Neural cell (in vitro differentiated cells): ENCODE measurements around the gene PCDH9. TPM values are rescaled to one million over a fixed set of nuclear protein-coding genes. Genes with fewer than 3 reads are reported as not detected.

ENCODE experiments used
- H2AFZ ChIP-seq: fragments of 200-600, 300-800 bp; sonication (generic), shearing (Covaris generic); 2 replicates; pipeline ENCODE4 v1.6.0; 2014; ENCODE audit warnings: low read depth, mild to moderate bottlenecking, antibody characterized with exemption, low read length, moderate library complexity
- H3F3A ChIP-seq: fragments of 200-600 bp; shearing (Covaris generic); 2 replicates; pipeline ENCODE4 v1.6.1; 2016; ENCODE audit warnings: mild to moderate bottlenecking, moderate library complexity, mixed read lengths, antibody characterized with exemption, low read length; ENCODE audit not compliant: insufficient read depth, poor library complexity, severe bottlenecking
- H3K27ac ChIP-seq: fragments of 200-600, 300-800 bp; sonication (generic), shearing (Covaris generic); 2 replicates; pipeline ENCODE4 v1.5.1; 2014; ENCODE audit warnings: mild to moderate bottlenecking, low read length, moderate library complexity
- H3K27me3 ChIP-seq: fragments of 300-800, 200-600 bp; sonication (generic), shearing (Covaris generic); 2 replicates; pipeline ENCODE4 v1.6.0; 2014; ENCODE audit warnings: mild to moderate bottlenecking, low read depth, low read length, moderate library complexity; ENCODE audit not compliant: insufficient read depth
- H3K36me3 ChIP-seq: fragments of 300-800, 200-600 bp; sonication (generic), shearing (Covaris generic); 2 replicates; pipeline ENCODE4 v1.5.1; 2014; ENCODE audit warnings: mild to moderate bottlenecking, antibody characterized with exemption, low read length, moderate library complexity; ENCODE audit not compliant: insufficient read depth
- H3K4me2 ChIP-seq: fragments of 300-800, 200-600 bp; sonication (generic), shearing (Covaris generic); 2 replicates; pipeline ENCODE4 v1.6.0; 2014; ENCODE audit warnings: mild to moderate bottlenecking, low read length
- H3K4me3 ChIP-seq: fragments of 300-800, 200-600 bp; sonication (generic), shearing (Covaris generic); 2 replicates; pipeline ENCODE4 v1.5.1; 2014; ENCODE audit warnings: mild to moderate bottlenecking, low read length, moderate library complexity
- H3K79me2 ChIP-seq: fragments of 200-600 bp; shearing (Covaris generic); replicated peaks from 2 replicates; pipeline ENCODE4 v1.6.0; 2014; ENCODE audit warnings: mild to moderate bottlenecking, low read length, moderate library complexity; ENCODE audit not compliant: insufficient read depth
- H3K9ac ChIP-seq: fragments of 300-800, 200-600 bp; sonication (generic), shearing (Covaris generic); 2 replicates; pipeline ENCODE4 v1.6.1; 2016; ENCODE audit warnings: mild to moderate bottlenecking, low read length, mixed read lengths
- H3K9me2 ChIP-seq: fragments of 200-600 bp; shearing (Covaris generic); 2 replicates; pipeline ENCODE4 v1.6.1; 2016; ENCODE audit warnings: mild to moderate bottlenecking, low read length, mixed read lengths; ENCODE audit not compliant: insufficient read depth
- H3K9me3 ChIP-seq: fragments of 200-600, 300-800 bp; sonication (generic), shearing (Covaris generic); 2 replicates; pipeline ENCODE4 v1.6.1; 2016; ENCODE audit warnings: mild to moderate bottlenecking, mixed run types, low read length, moderate library complexity, mixed read lengths
- H4K20me1 ChIP-seq: fragments of 200-600 bp; shearing (Covaris generic); 2 replicates; pipeline ENCODE4 v1.6.1; 2016; ENCODE audit warnings: mild to moderate bottlenecking, mixed run types; ENCODE audit not compliant: insufficient read depth
- CTCF ChIP-seq: fragments of 450-650 bp; IDR thresholded peaks from 2 replicates; pipeline ENCODE4 v1.5.1; 2014; ENCODE audit warnings: antibody characterized with exemption, mild to moderate bottlenecking, moderate library complexity; ENCODE audit not compliant: poor library complexity, severe bottlenecking
- EP300 ChIP-seq: fragments of 450-650 bp; conservative IDR thresholded peaks from 2 replicates; pipeline ENCODE4 v1.6.1; 2014; ENCODE audit warnings: antibody characterized with exemption, mild to moderate bottlenecking, moderate library complexity; ENCODE audit not compliant: poor library complexity, severe bottlenecking
- EZH2 ChIP-seq: fragments of 200-600, 300-800 bp; shearing (Covaris generic), sonication (generic); IDR thresholded peaks from 2 replicates; pipeline ENCODE4 v1.6.1; 2014; ENCODE audit warnings: antibody characterized with exemption, low read length, borderline replicate concordance, mild to moderate bottlenecking; ENCODE audit not compliant: insufficient read depth, poor library complexity, severe bottlenecking
- MXI1 ChIP-seq: fragments of 450-650 bp; conservative IDR thresholded peaks from 2 replicates; pipeline ENCODE4 v1.6.1; 2014; ENCODE audit warnings: antibody characterized with exemption, mild to moderate bottlenecking; ENCODE audit not compliant: poor library complexity, severe bottlenecking
- POLR2AphosphoS5 ChIP-seq: IDR thresholded peaks from 2 replicates; pipeline ENCODE4 v1.6.1; 2012
- RAD21 ChIP-seq: fragments of 450-650 bp; conservative IDR thresholded peaks from 2 replicates; pipeline ENCODE4 v1.6.1; 2014; ENCODE audit warnings: antibody characterized with exemption, mild to moderate bottlenecking, moderate library complexity
- REST ChIP-seq: IDR thresholded peaks from 2 replicates; pipeline ENCODE4 v1.6.1; 2012; ENCODE audit warnings: borderline replicate concordance
- SMC3 ChIP-seq: fragments of 450-650 bp; conservative IDR thresholded peaks from 2 replicates; pipeline ENCODE4 v1.6.1; 2014; ENCODE audit warnings: antibody characterized with exemption, mild to moderate bottlenecking, moderate library complexity; ENCODE audit not compliant: poor library complexity
- TAF1 ChIP-seq: IDR thresholded peaks from 2 replicates; pipeline ENCODE4 v1.6.1; 2012; ENCODE audit warnings: low read depth
- polyA plus RNA-seq: library from polyadenylated mRNA; depleted of rRNA; stranded (reverse); fragments of >200 nt; gene quantifications from 2 replicates; pipeline ENCODE4 v1.2.3, GENCODE V29; 2014

PCDH9 gene
- polyA plus RNA-seq, 1 donor from 2014 or later, result 4.6 TPM

DNA sequence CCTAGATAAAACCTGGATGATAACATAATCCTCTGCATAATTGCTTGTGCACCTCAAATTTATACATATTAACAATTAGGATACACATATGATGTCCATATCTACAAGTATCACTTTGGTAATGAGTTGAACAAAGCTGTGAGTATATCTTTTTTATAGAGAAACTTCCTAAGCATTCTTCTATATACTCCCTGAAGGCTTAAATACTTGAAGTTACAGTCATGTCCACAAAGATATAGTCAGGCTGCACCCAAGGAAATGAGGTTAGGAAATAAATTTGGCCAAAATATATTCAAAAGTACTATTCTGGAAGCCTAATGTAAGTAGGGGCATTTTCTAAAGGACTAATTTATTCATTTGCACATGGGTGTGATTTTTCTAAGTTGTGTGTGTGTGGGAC, 761.5 kb downstream of the PCDH9 start:
- no peak overlapping the region for H3K4me2 ChIP-seq
- H3K9me3 ChIP-seq, result no peaks in the 10 kb centered on the region
- H2AFZ ChIP-seq, result no peak overlapping the region
- H3K27me3 ChIP-seq, result no peaks in the 10 kb centered on the region
- no peaks in the 10 kb centered on the region for H4K20me1 ChIP-seq
- H3K36me3 ChIP-seq, result no peaks in the 10 kb centered on the region
- no peak for TF ChIP-seq CTCF
- no peak for TF ChIP-seq RAD21
- TF ChIP-seq SMC3, result no peak
- no peak for TF ChIP-seq TAF1
- no peak for TF ChIP-seq REST
- TF ChIP-seq MXI1, result no peak
- TF ChIP-seq EZH2, result no peak
- no peak for TF ChIP-seq POLR2AphosphoS5
- TF ChIP-seq EP300, result no peak
- no peak overlapping the region for H3K9ac ChIP-seq
- no peaks in the 10 kb centered on the region for H3F3A ChIP-seq
- H3K27ac ChIP-seq, result no peak overlapping the region
- H3K79me2 ChIP-seq, result no peaks in the 10 kb centered on the region
- no peak overlapping the region for H3K4me3 ChIP-seq
- no peaks in the 10 kb centered on the region for H3K9me2 ChIP-seq

- no peak overlapping the region for H3K27ac ChIP-seq
- no peaks in the 10 kb centered on the region for H4K20me1 ChIP-seq
- no peaks in the 10 kb centered on the region for H3K79me2 ChIP-seq
- H3K9ac ChIP-seq, result no peak overlapping the region
- H3K36me3 ChIP-seq, result no peaks in the 10 kb centered on the region
- no peaks in the 10 kb centered on the region for H3K9me2 ChIP-seq
- H3K27me3 ChIP-seq, result no peaks in the 10 kb centered on the region
- no peaks in the 10 kb centered on the region for H3F3A ChIP-seq
- no peak overlapping the region for H3K4me2 ChIP-seq
- TF ChIP-seq MXI1, result no peak
- TF ChIP-seq REST, result no peak
- TF ChIP-seq RAD21, result no peak
- TF ChIP-seq EP300, result no peak
- TF ChIP-seq CTCF, result no peak
- TF ChIP-seq TAF1, result no peak
- no peak for TF ChIP-seq EZH2
- no peak for TF ChIP-seq POLR2AphosphoS5
- TF ChIP-seq SMC3, result no peak
- no peaks in the 10 kb centered on the region for H3K9me3 ChIP-seq
- H3K4me3 ChIP-seq, result no peak overlapping the region
- H2AFZ ChIP-seq, result no peak overlapping the region
These were observed 767.9 kb downstream of the PCDH9 start for GRCh38 chr13:66462187-66462586.
